Measurements from ENCODE around the gene LRRC19.

DNA sequence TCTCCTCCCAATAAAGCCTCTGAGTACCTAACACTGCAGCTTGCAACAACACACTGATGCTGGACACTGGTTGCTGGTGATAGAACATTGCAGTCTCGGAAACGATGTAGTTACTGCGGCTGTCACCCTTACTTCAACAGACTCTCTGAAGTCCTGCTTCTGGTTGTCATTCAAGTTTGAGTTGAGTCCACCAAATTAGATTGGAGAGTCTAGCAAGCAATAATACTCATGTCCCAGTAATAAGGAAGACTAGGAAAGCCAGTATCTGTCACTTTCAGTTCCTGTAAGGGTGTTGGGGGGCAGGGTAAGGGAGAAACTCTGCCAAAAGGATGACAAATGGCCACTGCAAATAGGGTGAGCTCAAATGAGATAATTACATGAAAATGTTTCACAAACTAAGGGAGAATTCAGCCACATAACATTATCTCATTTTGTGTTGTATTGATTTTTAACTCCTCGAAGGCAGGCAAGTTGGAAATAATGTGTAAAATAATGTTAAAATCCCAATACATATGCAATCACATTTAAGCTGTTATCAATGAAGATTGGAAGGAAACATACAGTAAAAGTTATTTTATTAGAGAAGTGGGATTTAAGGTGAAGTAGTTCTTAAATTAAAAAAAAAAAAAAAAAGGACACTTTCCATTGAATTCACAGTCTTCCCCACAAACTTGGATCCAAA, 50.1 kb downstream of the LRRC19 start:
- TF ChIP-seq, protein P1, sequence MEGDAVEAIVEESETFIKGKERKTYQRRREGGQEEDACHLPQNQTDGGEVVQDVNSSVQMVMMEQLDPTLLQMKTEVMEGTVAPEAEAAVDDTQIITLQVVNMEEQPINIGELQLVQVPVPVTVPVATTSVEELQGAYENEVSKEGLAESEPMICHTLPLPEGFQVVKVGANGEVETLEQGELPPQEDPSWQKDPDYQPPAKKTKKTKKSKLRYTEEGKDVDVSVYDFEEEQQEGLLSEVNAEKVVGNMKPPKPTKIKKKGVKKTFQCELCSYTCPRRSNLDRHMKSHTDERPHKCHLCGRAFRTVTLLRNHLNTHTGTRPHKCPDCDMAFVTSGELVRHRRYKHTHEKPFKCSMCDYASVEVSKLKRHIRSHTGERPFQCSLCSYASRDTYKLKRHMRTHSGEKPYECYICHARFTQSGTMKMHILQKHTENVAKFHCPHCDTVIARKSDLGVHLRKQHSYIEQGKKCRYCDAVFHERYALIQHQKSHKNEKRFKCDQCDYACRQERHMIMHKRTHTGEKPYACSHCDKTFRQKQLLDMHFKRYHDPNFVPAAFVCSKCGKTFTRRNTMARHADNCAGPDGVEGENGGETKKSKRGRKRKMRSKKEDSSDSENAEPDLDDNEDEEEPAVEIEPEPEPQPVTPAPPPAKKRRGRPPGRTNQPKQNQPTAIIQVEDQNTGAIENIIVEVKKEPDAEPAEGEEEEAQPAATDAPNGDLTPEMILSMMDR (IDR thresholded peaks at IDR 0.05 in 8 of 11, conservative IDR thresholded peaks at IDR 0.05 in 3 of 11) = no peak
- no peak for TF ChIP-seq POLR2A (IDR thresholded peaks at IDR 0.05)
